CD14-positive monocyte (primary cell): ENCODE data around the gene ASCC1. TPM values are rescaled to one million over a fixed set of nuclear protein-coding genes. Genes with fewer than 3 reads are reported as not detected.

Experiments used
- DNase-seq, 3 donors: peaks; one replicate each; pipeline ENCODE4 v3.0.0-alpha.2; 2011 to 2022
- H2AFZ ChIP-seq: 2 replicates; pipeline ENCODE4 v1.6.0; 2012; ENCODE audit warnings: mild to moderate bottlenecking, low read depth, low read length, inconsistent platforms; ENCODE audit not compliant: insufficient read depth, poor library complexity, severe bottlenecking
- H3K27ac ChIP-seq, 2 donors: 1 replicate in 1 of 2; 2 replicates in 1 of 2; pipeline ENCODE4 v1.5.1; 2012 to 2013; ENCODE audit warnings: low read length in 2 of 2, control low read depth in 1 of 2, inconsistent platforms in 1 of 2, low read depth in 1 of 2, mild to moderate bottlenecking in 1 of 2
- H3K27me3 ChIP-seq, 2 donors: one replicate each; pipeline versions ENCODE4 v1.6.0 to v1.6.1; 2011 to 2013; ENCODE audit warnings: low read length in 2 of 2; ENCODE audit not compliant: control insufficient read depth in 2 of 2, insufficient read depth in 2 of 2
- H3K36me3 ChIP-seq, 2 donors: replicated peaks in 1 of 2; 1 replicate in 1 of 2; 2 replicates in 1 of 2; pipeline versions ENCODE4 v1.5.1 to v1.6.1; 2012 to 2013; ENCODE audit warnings: low read length in 2 of 2, control low read depth in 1 of 2, inconsistent platforms in 1 of 2, mild to moderate bottlenecking in 1 of 2; ENCODE audit not compliant: insufficient read depth in 2 of 2, control insufficient read depth in 1 of 2
- H3K4me1 ChIP-seq, 2 donors: 1 replicate in 1 of 2; 2 replicates in 1 of 2; pipeline versions ENCODE4 v1.5.1 to v1.6.1; 2012 to 2013; ENCODE audit warnings: low read length in 2 of 2, control low read depth in 1 of 2, inconsistent platforms in 1 of 2, mild to moderate bottlenecking in 1 of 2, moderate library complexity in 1 of 2; ENCODE audit not compliant: insufficient read depth in 2 of 2, control insufficient read depth in 1 of 2
- H3K4me2 ChIP-seq: replicated peaks from 2 replicates; pipeline ENCODE3; 2012; ENCODE audit warnings: low read length, moderate library complexity, mild to moderate bottlenecking; ENCODE audit not compliant: poor library complexity, severe bottlenecking; ENCODE audit errors: extremely low read depth
- H3K4me3 ChIP-seq, 3 experiments: fragments of 200-600 bp in 1 of 3; sonication (generic) in 1 of 3; replicated peaks in 1 of 3; 1 replicate in 2 of 3; 2 replicates in 1 of 3; pipeline ENCODE4 v1.5.1; 2011 to 2013; ENCODE audit warnings: low read length in 3 of 3, mild to moderate bottlenecking in 3 of 3, control low read depth in 2 of 3, low read depth in 2 of 3, inconsistent platforms in 1 of 3, moderate library complexity in 1 of 3
- H3K79me2 ChIP-seq: 2 replicates; pipeline ENCODE4 v1.6.0; 2012; ENCODE audit warnings: mild to moderate bottlenecking, control low read depth, inconsistent platforms, low read length, moderate library complexity; ENCODE audit not compliant: insufficient read depth
- H3K9ac ChIP-seq: 2 replicates; pipeline ENCODE4 v1.6.0; 2017; ENCODE audit warnings: low read length, mild to moderate bottlenecking; ENCODE audit not compliant: insufficient read depth, poor library complexity, severe bottlenecking
- H3K9me3 ChIP-seq, 2 donors: replicated peaks in 1 of 2; 1 replicate in 1 of 2; 2 replicates in 1 of 2; pipeline versions ENCODE4 v1.5.1 to v1.6.1; 2012 to 2013; ENCODE audit warnings: low read length in 2 of 2, control low read depth in 1 of 2; ENCODE audit not compliant: control insufficient read depth in 1 of 2, insufficient read depth in 1 of 2
- H4K20me1 ChIP-seq: 2 replicates; pipeline ENCODE4 v1.6.0; 2012; ENCODE audit warnings: mild to moderate bottlenecking, low read length, control low read depth, moderate library complexity; ENCODE audit not compliant: insufficient read depth
- H3K27ac Mint-ChIP-seq, 7 donors: one replicate each; pipeline ENCODE4 v1.8.0; 2020; ENCODE audit warnings: mild to moderate bottlenecking in 7 of 7, mixed read lengths in 7 of 7, moderate library complexity in 6 of 7, inconsistent platforms in 2 of 7
- H3K27me3 Mint-ChIP-seq, 3 donors: one replicate each; pipeline ENCODE4 v1.8.0; 2021 to 2022; ENCODE audit warnings: low read depth in 3 of 3, mild to moderate bottlenecking in 3 of 3, mixed read lengths in 3 of 3, moderate library complexity in 3 of 3, inconsistent platforms in 1 of 3
- H3K36me3 Mint-ChIP-seq, 2 donors: one replicate each; pipeline ENCODE4 v1.8.0; 2020; ENCODE audit warnings: mixed read lengths in 2 of 2, inconsistent platforms in 1 of 2, mild to moderate bottlenecking in 1 of 2
- H3K4me1 Mint-ChIP-seq: one replicate; pipeline ENCODE4 v1.8.0; 2020; ENCODE audit warnings: mild to moderate bottlenecking, mixed read lengths
- H3K4me3 Mint-ChIP-seq, 2 donors: one replicate each; pipeline ENCODE4 v1.8.0; 2020; ENCODE audit warnings: mild to moderate bottlenecking in 2 of 2, mixed read lengths in 2 of 2, moderate library complexity in 1 of 2
- H3K9me3 Mint-ChIP-seq, 7 donors: one replicate each; pipeline ENCODE4 v1.8.0; 2020 to 2022; ENCODE audit warnings: mixed read lengths in 7 of 7, mild to moderate bottlenecking in 6 of 7, moderate library complexity in 6 of 7, inconsistent platforms in 2 of 7
- WGBS: methylation state at CpG from one replicate; pipeline ENCODE4 v1.1.5; 2013; ENCODE audit warnings: missing lambda C conversion rate; ENCODE audit not compliant: insufficient coverage; 5-methylcytosine and 5-hydroxymethylcytosine counted together
- intact Hi-C, 2 donors: fragments of 100-400 bp; cut with micrococcal nuclease; formaldehyde crosslinking; loops; one replicate each; pipeline versions ENCODE4 v1.15.0 to v1.15.1; 2023
- polyA plus RNA-seq, 3 donors: library from polyadenylated mRNA; depleted of rRNA in 1 of 3; unstranded in 2 of 3; stranded (reverse) in 1 of 3; fragments of 300-500 nt in 2 of 3; fragments of >200 nt in 1 of 3; fragmentation: Illumina TruSeq in 2 of 3; gene quantifications; 1 replicate in 2 of 3; 2 replicates in 1 of 3; pipeline ENCODE4 v1.2.3, GENCODE V29; 2012 to 2021
- TF ChIP-seq, protein P1 (sequence below): fragments of 200-600 bp; IDR thresholded peaks from one replicate; pipeline ENCODE4 v1.8.0; 2022; ENCODE audit warnings: antibody characterized with exemption, mild to moderate bottlenecking

ASCC1 gene
- polyA plus RNA-seq, 3 donors: 8.2 to 20.9 (median 17.9) TPM

DNA sequence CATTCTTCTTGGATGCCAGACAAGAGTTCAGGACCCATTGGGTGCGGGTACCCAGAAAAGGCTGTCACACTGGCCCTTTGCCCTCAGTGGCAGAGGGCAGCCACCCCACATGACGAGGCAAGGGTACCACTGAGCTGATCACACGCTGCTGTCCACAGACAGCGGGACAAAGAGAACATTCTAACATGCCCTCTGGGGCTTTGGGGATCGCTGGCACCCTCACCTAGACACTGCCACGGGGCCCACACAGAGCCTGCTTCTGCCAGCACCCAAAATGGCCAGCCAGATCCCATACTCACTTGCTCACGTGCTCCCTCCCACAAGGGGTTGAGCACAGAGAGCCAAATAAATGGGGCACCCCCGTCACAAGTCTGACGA lies 111.0 kb downstream of the ASCC1 start:
- no peak overlapping the region for H3K27ac ChIP-seq
- H3K27me3 Mint-ChIP-seq: peaks cover 0 to 3% (median 0%) of the 10 kb centered on the region in 3 donors

DNA sequence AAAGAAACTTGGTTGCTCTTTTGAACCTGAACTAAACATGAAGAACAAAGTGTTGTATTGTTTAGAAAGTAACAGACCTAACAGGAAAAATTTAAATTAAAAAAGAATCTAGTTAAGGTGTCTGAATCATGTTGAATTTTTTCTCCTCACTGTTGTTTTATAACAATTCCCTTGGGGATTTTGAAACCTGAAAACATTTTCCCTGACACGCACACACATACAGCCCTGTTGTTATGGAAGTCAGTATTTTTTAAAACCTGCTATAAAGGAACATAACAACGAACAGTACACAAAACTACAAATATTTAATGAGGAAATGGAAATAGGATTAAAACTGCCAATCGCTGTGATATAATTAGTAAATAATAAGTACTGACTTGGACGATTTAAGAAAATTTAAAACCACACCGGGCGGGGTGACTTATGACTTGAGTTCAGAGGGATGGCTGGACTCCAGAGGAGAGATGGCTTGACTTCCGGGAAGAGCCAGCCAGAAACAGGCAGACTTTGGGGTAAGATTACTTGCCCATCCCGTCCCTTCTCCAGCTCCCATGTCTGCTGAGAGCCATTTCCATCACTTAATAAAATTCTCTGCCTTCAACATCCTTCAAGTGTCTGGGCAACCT lies 111.5 kb downstream of the ASCC1 start:
- Histone ChIP-seq H2AFZ (no peak overlapping the region), H3K9ac (no peak overlapping the region), H3K79me2 (no peaks in the 10 kb centered on the region), H3K27ac (no peak overlapping the region), H3K27me3 (no peaks in the 10 kb centered on the region), H4K20me1 (no peaks in the 10 kb centered on the region), H3K4me2 (no peak overlapping the region), H3K4me1 (no peaks in the 10 kb centered on the region), H3K36me3 (peaks cover 9 to 20% of the 10 kb centered on the region in 2 donors), H3K9me3 (no peaks in the 10 kb centered on the region), H3K4me3 (no peak overlapping the region)
- TF ChIP-seq, protein P1, sequence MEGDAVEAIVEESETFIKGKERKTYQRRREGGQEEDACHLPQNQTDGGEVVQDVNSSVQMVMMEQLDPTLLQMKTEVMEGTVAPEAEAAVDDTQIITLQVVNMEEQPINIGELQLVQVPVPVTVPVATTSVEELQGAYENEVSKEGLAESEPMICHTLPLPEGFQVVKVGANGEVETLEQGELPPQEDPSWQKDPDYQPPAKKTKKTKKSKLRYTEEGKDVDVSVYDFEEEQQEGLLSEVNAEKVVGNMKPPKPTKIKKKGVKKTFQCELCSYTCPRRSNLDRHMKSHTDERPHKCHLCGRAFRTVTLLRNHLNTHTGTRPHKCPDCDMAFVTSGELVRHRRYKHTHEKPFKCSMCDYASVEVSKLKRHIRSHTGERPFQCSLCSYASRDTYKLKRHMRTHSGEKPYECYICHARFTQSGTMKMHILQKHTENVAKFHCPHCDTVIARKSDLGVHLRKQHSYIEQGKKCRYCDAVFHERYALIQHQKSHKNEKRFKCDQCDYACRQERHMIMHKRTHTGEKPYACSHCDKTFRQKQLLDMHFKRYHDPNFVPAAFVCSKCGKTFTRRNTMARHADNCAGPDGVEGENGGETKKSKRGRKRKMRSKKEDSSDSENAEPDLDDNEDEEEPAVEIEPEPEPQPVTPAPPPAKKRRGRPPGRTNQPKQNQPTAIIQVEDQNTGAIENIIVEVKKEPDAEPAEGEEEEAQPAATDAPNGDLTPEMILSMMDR: no peak
- Mint-ChIP-seq H3K27me3 (peaks cover 0 to 3% (median 0%) of the 10 kb centered on the region in 3 donors), H3K9me3 (no peaks in the 10 kb centered on the region), H3K36me3 (peaks cover 43 to 51% of the 10 kb centered on the region in 2 donors), H3K27ac (no peak overlapping the region), H3K4me3 (no peak overlapping the region), H3K4me1 (no peaks in the 10 kb centered on the region)
- no CpG with 5 or more reads among the region's 8 CpGs for WGBS
- no peak for DNase-seq
- intact Hi-C loops: no loop called here

More for the DNA sequence above, 111.0 kb downstream of the ASCC1 start:
- intact Hi-C loops: no loop called here
- Histone ChIP-seq H3K9ac (no peak overlapping the region), H2AFZ (no peak overlapping the region), H4K20me1 (no peaks in the 10 kb centered on the region), H3K4me1 (no peaks in the 10 kb centered on the region), H3K36me3 (peaks cover 9 to 20% of the 10 kb centered on the region in 2 donors), H3K4me2 (no peak overlapping the region), H3K27me3 (no peaks in the 10 kb centered on the region), H3K9me3 (no peaks in the 10 kb centered on the region), H3K4me3 (no peak overlapping the region), H3K79me2 (no peaks in the 10 kb centered on the region)
- no peak for DNase-seq
- Mint-ChIP-seq H3K4me3 (no peak overlapping the region), H3K4me1 (no peaks in the 10 kb centered on the region), H3K27ac (no peak overlapping the region), H3K36me3 (peaks cover 42 to 50% of the 10 kb centered on the region in 2 donors), H3K9me3 (no peaks in the 10 kb centered on the region)
- TF ChIP-seq, protein P1: no peak
- WGBS: 96% methylated on average over 6 of the region's 9 CpGs
